GM19099 (cell line): Measurements from ENCODE around the gene ITGA6.

Experiments used
- POLR2A ChIP-seq: IDR thresholded peaks from 3 replicates; pipeline ENCODE4 v1.6.1; 2011; ENCODE audit warnings: low read depth; ENCODE audit not compliant: insufficient read length; ENCODE audit errors: extremely low read depth

Gene ITGA6

DNA sequence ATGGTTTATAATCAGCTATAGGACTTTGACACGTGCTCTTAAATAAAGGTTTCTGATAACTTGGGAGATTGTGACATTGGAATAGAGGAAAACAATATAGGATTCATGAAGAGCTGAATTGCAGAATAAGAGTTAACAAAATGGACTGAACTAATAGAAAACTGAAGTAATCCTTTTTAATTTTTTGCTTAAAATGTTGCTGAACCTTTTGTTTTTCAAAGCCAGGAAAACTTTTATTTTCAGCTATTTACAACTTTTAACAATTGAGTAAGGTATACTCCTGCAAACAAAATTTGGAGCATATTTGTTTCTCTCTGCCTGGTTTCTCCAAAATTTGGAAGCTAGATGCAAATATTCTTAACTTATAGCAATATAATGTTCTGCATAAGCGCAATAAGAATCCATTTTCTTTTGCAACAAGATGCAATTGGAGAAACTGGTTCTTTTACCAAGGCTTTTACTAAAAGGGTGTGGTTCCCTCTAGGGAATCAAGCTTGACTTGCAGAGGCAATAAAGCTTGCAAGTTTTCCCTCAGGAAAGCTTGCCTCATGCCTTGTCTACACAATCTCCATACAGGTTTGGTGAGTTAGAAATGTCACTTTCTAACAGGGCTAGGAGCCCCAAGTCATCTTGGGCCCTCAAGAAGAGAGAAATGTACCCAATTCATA, 118.2 kb downstream of the ITGA6 start:
- TF ChIP-seq POLR2A, result no peak

DNA sequence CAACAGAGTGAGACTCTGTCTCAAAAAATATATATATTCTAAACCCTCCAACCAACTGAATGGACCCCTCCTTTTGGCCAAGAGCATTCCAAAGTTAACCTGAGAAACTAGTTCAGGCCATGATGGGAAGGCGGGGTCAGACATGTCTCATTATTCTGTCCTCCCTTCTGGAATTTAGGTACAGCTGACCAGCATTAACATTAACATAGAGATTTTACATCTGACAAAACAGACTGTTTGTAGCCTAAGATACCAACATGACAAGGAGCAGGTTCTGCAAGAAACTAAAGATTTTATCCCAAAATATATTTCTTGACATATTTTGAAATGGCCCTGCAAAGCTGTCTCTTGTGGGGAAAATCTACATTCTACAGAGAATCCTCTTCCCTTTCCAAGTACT, 121.7 kb downstream of the ITGA6 start:
- TF ChIP-seq POLR2A, result no peak

DNA sequence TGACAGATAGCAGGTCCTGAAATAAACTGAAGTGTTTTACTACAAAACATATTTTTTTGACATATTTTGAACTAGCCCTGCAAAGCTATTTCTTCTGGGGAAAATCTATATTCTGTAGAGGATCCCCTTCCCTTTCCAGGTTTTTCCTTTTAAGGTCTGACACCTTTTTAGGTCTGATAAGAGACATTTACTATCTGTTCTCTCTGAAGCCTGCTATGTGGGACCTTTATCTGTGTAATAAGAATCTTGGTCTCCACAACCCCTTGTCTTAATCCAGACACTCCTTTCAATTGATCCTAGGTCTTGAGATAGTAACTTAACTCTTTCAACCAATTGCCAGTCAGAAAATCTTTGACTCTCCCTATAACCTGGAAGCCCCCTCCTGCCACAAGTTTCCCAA, 123.0 kb downstream of the ITGA6 start:
- no peak for TF ChIP-seq POLR2A

DNA sequence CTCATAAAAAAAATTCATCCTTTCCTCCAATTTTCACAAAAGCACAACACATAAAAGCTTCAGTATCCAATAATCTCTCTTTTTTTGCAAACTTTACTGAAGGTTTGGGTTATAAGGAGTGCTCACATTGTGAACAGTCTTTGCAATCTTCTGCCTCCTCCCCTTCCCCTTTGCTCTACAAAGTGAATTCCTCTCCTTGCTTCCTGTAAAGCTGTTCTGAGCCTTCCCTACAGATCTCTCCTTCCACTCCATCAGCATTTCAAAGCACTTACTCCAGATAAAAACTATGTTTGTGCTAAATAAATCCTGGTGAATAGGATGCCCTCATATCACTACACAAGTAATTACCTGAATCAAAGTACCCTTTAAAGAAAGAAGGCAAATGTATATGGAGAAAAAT, 123.9 kb downstream of the ITGA6 start:
- TF ChIP-seq POLR2A, result no peak

DNA sequence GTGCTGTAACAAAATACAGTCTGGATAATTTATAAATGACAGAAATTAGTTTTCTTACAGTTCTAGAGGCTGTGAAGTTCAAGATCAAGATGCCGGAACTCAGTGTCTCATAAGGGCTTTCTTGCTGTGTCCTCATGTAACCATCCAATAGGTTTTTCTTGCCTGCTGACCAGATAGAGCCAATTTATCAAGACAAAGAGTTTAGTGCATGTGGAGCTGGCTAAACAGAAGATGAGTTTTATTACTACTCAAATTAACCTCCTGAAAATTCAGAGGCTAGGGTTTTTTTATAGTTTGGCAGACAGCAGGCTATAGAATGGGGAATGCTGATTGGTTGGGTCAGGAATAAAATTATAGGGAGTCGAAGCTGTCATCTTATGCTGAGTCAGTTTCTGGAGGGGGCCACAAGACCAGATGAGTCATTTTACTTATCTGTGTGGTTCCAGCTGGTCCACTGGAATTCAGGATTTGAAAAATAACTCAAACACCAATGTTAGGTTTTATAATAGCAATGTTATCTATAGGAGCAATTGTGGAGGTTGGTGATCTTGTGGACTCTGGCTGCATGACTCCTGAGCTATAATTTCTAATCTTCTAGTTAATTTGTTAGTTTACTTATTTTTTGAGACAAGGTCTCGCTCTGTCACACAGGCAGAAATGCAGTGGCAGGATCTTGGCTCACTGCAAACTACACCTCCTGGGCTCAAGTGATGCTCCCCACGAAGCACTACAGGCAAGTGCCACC, 125.3 kb downstream of the ITGA6 start:
- TF ChIP-seq POLR2A, result no peak

DNA sequence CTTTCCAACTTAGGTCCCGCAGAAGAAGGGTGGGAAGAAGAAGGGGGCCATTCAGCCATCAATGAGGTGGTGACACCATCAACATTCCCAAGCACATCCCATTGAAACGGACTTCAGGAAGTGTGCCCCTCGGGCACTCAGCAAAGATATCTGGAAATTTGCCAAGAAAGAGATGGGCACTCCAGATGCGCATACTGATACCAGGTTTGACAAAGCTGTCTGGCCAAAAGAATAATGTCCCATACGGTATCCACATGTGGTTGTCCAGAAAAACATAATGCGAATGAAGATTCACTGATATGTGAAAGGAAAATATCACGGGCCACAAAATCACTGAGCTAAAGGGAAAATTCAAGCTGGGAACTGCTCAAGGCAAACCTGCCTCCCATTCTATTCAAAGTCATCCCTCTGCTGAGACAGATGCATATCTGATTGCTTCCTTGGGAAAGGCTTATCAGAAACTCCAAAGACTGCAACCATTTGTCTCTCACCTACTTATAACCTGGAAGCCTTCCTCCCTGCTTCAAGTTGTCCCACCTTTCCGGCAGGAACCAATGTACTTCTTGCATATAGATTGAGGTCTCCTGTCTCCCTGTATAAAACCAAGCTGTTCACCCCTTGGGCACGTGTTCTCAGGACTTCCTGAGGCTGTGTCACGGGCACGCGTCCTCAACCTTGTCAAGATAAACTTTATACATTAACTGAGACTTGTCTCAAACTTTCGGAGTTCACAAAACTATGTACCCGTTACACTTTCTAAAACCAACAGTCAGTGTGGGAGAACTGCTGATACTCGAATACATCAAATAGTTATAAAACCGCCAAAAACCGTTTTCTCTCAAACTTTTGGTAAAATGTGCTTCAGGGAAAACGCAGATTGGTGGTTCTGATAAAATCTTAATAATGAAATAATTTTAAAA, 127.2 kb downstream of the ITGA6 start:
- TF ChIP-seq POLR2A, result no peak

DNA sequence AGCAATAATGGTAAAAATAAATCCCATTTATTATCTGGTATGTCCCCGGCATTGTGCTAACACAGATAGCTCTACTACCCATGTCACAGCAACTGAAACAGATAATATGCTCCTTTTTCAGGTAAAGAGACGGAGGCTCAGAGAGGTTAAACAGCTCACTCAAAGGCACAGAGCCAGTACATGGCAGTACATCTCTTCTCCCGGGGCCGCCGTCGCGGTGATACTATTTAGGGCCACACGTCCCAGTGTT, 127.8 kb downstream of the ITGA6 start:
- TF ChIP-seq POLR2A, result no peak
